Neural cell (in vitro differentiated cells): ENCODE results near the gene DDHD1. TPM values are rescaled to one million over a fixed set of nuclear protein-coding genes. Genes with fewer than 3 reads are reported as not detected.
"Not testable (repeated sequence)": the region's sequence is repeated elsewhere in the genome, so short reads cannot be mapped to it uniquely, and the experiment has no call there.

Source experiments
- H2AFZ ChIP-seq: fragments of 200-600, 300-800 bp; sonication (generic), shearing (Covaris generic); 2 replicates; pipeline ENCODE4 v1.6.0; 2014; ENCODE audit warnings: low read depth, mild to moderate bottlenecking, antibody characterized with exemption, low read length, moderate library complexity
- H3F3A ChIP-seq: fragments of 200-600 bp; shearing (Covaris generic); 2 replicates; pipeline ENCODE4 v1.6.1; 2016; ENCODE audit warnings: mild to moderate bottlenecking, moderate library complexity, mixed read lengths, antibody characterized with exemption, low read length; ENCODE audit not compliant: insufficient read depth, poor library complexity, severe bottlenecking
- H3K27ac ChIP-seq: fragments of 200-600, 300-800 bp; sonication (generic), shearing (Covaris generic); 2 replicates; pipeline ENCODE4 v1.5.1; 2014; ENCODE audit warnings: mild to moderate bottlenecking, low read length, moderate library complexity
- H3K27me3 ChIP-seq: fragments of 300-800, 200-600 bp; sonication (generic), shearing (Covaris generic); 2 replicates; pipeline ENCODE4 v1.6.0; 2014; ENCODE audit warnings: mild to moderate bottlenecking, low read depth, low read length, moderate library complexity; ENCODE audit not compliant: insufficient read depth
- H3K36me3 ChIP-seq: fragments of 300-800, 200-600 bp; sonication (generic), shearing (Covaris generic); 2 replicates; pipeline ENCODE4 v1.5.1; 2014; ENCODE audit warnings: mild to moderate bottlenecking, antibody characterized with exemption, low read length, moderate library complexity; ENCODE audit not compliant: insufficient read depth
- H3K4me2 ChIP-seq: fragments of 300-800, 200-600 bp; sonication (generic), shearing (Covaris generic); 2 replicates; pipeline ENCODE4 v1.6.0; 2014; ENCODE audit warnings: mild to moderate bottlenecking, low read length
- H3K4me3 ChIP-seq: fragments of 300-800, 200-600 bp; sonication (generic), shearing (Covaris generic); 2 replicates; pipeline ENCODE4 v1.5.1; 2014; ENCODE audit warnings: mild to moderate bottlenecking, low read length, moderate library complexity
- H3K79me2 ChIP-seq: fragments of 200-600 bp; shearing (Covaris generic); replicated peaks from 2 replicates; pipeline ENCODE4 v1.6.0; 2014; ENCODE audit warnings: mild to moderate bottlenecking, low read length, moderate library complexity; ENCODE audit not compliant: insufficient read depth
- H3K9ac ChIP-seq: fragments of 300-800, 200-600 bp; sonication (generic), shearing (Covaris generic); 2 replicates; pipeline ENCODE4 v1.6.1; 2016; ENCODE audit warnings: mild to moderate bottlenecking, low read length, mixed read lengths
- H3K9me2 ChIP-seq: fragments of 200-600 bp; shearing (Covaris generic); 2 replicates; pipeline ENCODE4 v1.6.1; 2016; ENCODE audit warnings: mild to moderate bottlenecking, low read length, mixed read lengths; ENCODE audit not compliant: insufficient read depth
- H3K9me3 ChIP-seq: fragments of 200-600, 300-800 bp; sonication (generic), shearing (Covaris generic); 2 replicates; pipeline ENCODE4 v1.6.1; 2016; ENCODE audit warnings: mild to moderate bottlenecking, mixed run types, low read length, moderate library complexity, mixed read lengths
- H4K20me1 ChIP-seq: fragments of 200-600 bp; shearing (Covaris generic); 2 replicates; pipeline ENCODE4 v1.6.1; 2016; ENCODE audit warnings: mild to moderate bottlenecking, mixed run types; ENCODE audit not compliant: insufficient read depth
- CTCF ChIP-seq: fragments of 450-650 bp; IDR thresholded peaks from 2 replicates; pipeline ENCODE4 v1.5.1; 2014; ENCODE audit warnings: antibody characterized with exemption, mild to moderate bottlenecking, moderate library complexity; ENCODE audit not compliant: poor library complexity, severe bottlenecking
- EP300 ChIP-seq: fragments of 450-650 bp; conservative IDR thresholded peaks from 2 replicates; pipeline ENCODE4 v1.6.1; 2014; ENCODE audit warnings: antibody characterized with exemption, mild to moderate bottlenecking, moderate library complexity; ENCODE audit not compliant: poor library complexity, severe bottlenecking
- EZH2 ChIP-seq: fragments of 200-600, 300-800 bp; shearing (Covaris generic), sonication (generic); IDR thresholded peaks from 2 replicates; pipeline ENCODE4 v1.6.1; 2014; ENCODE audit warnings: antibody characterized with exemption, low read length, borderline replicate concordance, mild to moderate bottlenecking; ENCODE audit not compliant: insufficient read depth, poor library complexity, severe bottlenecking
- MXI1 ChIP-seq: fragments of 450-650 bp; conservative IDR thresholded peaks from 2 replicates; pipeline ENCODE4 v1.6.1; 2014; ENCODE audit warnings: antibody characterized with exemption, mild to moderate bottlenecking; ENCODE audit not compliant: poor library complexity, severe bottlenecking
- POLR2AphosphoS5 ChIP-seq: IDR thresholded peaks from 2 replicates; pipeline ENCODE4 v1.6.1; 2012
- RAD21 ChIP-seq: fragments of 450-650 bp; conservative IDR thresholded peaks from 2 replicates; pipeline ENCODE4 v1.6.1; 2014; ENCODE audit warnings: antibody characterized with exemption, mild to moderate bottlenecking, moderate library complexity
- SMC3 ChIP-seq: fragments of 450-650 bp; conservative IDR thresholded peaks from 2 replicates; pipeline ENCODE4 v1.6.1; 2014; ENCODE audit warnings: antibody characterized with exemption, mild to moderate bottlenecking, moderate library complexity; ENCODE audit not compliant: poor library complexity
- TAF1 ChIP-seq: IDR thresholded peaks from 2 replicates; pipeline ENCODE4 v1.6.1; 2012; ENCODE audit warnings: low read depth
- polyA plus RNA-seq: library from polyadenylated mRNA; depleted of rRNA; stranded (reverse); fragments of >200 nt; gene quantifications from 2 replicates; pipeline ENCODE4 v1.2.3, GENCODE V29; 2014
- TF ChIP-seq, protein P1 (sequence below): IDR thresholded peaks from 2 replicates; pipeline ENCODE4 v1.6.1; 2012; ENCODE audit warnings: borderline replicate concordance

DDHD1 gene
- polyA plus RNA-seq, 1 donor from 2014 or later, result 13.9 TPM

DNA sequence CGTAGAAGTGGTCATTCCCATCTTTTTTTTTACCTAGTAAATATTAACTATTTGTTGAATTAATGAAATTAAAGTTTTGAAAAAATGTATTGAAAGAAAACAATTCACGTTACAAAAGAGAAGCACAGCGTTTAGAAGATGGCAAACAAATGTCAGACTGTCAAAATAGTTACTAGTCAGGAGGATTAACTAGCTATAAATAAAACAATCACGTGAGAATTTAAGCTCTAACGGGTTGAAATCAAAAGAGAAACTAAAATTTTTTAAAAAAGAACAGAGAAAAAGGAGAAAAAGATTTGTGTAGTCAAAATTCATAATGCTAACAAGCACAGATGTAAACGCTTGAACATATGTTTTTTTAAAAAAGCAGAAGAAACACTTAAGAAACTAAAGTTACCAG, 26.4 kb downstream of the DDHD1 start:
- no peak overlapping the region for H2AFZ ChIP-seq
- H3F3A ChIP-seq, result no peaks in the 10 kb centered on the region
- H3K9ac ChIP-seq, result no peak overlapping the region
- H3K27ac ChIP-seq, result no peak overlapping the region
- H3K27me3 ChIP-seq, result no peaks in the 10 kb centered on the region
- no peak overlapping the region for H3K4me3 ChIP-seq
- no peak overlapping the region for H3K4me2 ChIP-seq
- H3K36me3 ChIP-seq, result no peaks in the 10 kb centered on the region
- no peaks in the 10 kb centered on the region for H3K9me3 ChIP-seq
- H3K79me2 ChIP-seq, result no peaks in the 10 kb centered on the region
- no peaks in the 10 kb centered on the region for H4K20me1 ChIP-seq
- no peaks in the 10 kb centered on the region for H3K9me2 ChIP-seq
- TF ChIP-seq RAD21 (no peak), EP300 (no peak), TAF1 (no peak), MXI1 (no peak), EZH2 (no peak), POLR2AphosphoS5 (no peak), CTCF (no peak), SMC3 (no peak)
- TF ChIP-seq, protein P1, sequence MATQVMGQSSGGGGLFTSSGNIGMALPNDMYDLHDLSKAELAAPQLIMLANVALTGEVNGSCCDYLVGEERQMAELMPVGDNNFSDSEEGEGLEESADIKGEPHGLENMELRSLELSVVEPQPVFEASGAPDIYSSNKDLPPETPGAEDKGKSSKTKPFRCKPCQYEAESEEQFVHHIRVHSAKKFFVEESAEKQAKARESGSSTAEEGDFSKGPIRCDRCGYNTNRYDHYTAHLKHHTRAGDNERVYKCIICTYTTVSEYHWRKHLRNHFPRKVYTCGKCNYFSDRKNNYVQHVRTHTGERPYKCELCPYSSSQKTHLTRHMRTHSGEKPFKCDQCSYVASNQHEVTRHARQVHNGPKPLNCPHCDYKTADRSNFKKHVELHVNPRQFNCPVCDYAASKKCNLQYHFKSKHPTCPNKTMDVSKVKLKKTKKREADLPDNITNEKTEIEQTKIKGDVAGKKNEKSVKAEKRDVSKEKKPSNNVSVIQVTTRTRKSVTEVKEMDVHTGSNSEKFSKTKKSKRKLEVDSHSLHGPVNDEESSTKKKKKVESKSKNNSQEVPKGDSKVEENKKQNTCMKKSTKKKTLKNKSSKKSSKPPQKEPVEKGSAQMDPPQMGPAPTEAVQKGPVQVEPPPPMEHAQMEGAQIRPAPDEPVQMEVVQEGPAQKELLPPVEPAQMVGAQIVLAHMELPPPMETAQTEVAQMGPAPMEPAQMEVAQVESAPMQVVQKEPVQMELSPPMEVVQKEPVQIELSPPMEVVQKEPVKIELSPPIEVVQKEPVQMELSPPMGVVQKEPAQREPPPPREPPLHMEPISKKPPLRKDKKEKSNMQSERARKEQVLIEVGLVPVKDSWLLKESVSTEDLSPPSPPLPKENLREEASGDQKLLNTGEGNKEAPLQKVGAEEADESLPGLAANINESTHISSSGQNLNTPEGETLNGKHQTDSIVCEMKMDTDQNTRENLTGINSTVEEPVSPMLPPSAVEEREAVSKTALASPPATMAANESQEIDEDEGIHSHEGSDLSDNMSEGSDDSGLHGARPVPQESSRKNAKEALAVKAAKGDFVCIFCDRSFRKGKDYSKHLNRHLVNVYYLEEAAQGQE, result no peak

GRCh38 chr14:53124786-53125185, 28.3 kb downstream of the DDHD1 start:
- Histone ChIP-seq H3K79me2 (no peaks in the 10 kb centered on the region), H3K27ac (no peak overlapping the region), H3F3A (no peaks in the 10 kb centered on the region), H3K9me3 (no peaks in the 10 kb centered on the region), H3K9ac (no peak overlapping the region), H3K36me3 (no peaks in the 10 kb centered on the region), H2AFZ (no peak overlapping the region), H4K20me1 (no peaks in the 10 kb centered on the region), H3K4me3 (no peak overlapping the region), H3K4me2 (no peak overlapping the region), H3K9me2 (no peaks in the 10 kb centered on the region), H3K27me3 (no peaks in the 10 kb centered on the region)
- TF ChIP-seq POLR2AphosphoS5 (no peak), TAF1 (no peak), EZH2 (no peak), SMC3 (no peak), MXI1 (no peak)
- TF ChIP-seq, protein P1, result no peak

DNA sequence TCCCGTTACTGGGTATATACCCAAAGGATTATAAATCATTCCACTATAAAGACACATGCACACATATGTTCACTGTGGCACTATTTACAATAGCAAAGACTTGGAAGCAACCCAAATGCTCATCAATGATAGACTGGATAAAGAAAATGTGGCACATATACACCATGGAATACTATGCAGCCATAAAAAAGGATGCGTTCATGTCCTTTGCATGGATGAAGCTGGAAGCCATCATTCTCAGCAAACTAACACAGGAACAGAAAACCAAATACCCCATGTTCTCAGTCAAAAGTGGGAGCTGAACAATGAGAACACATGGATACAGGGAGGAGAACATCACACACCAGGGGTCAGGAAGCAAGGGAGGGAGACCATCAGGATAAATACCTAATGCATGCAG, 31.7 kb downstream of the DDHD1 start:
- not testable (repeated sequence) for H3K9me3 ChIP-seq, H3K27me3 ChIP-seq, H3K9me2 ChIP-seq, H3K36me3 ChIP-seq, H3F3A ChIP-seq, H3K4me2 ChIP-seq, H3K27ac ChIP-seq, H3K9ac ChIP-seq, H3K79me2 ChIP-seq, H4K20me1 ChIP-seq, H2AFZ ChIP-seq, H3K4me3 ChIP-seq
